ENCODE data around the gene MPI.

MPI gene, protein sequence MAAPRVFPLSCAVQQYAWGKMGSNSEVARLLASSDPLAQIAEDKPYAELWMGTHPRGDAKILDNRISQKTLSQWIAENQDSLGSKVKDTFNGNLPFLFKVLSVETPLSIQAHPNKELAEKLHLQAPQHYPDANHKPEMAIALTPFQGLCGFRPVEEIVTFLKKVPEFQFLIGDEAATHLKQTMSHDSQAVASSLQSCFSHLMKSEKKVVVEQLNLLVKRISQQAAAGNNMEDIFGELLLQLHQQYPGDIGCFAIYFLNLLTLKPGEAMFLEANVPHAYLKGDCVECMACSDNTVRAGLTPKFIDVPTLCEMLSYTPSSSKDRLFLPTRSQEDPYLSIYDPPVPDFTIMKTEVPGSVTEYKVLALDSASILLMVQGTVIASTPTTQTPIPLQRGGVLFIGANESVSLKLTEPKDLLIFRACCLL

GRCh38 chr15:74889883-74890664 is at the start of gene MPI:
Gene MPI (plus strand): TSS chr15:74890042. CDS start chr15:74890074, 32 bp downstream.
- peak; percentile 91 for DNase-seq

GRCh38 chr15:74840851-74841775 is 48.7 kb upstream of the MPI start:
- no peak for DNase-seq

GRCh38 chr15:74841891-74842373 is 47.9 kb upstream of the MPI start:
- DNase-seq = no peak

DNA sequence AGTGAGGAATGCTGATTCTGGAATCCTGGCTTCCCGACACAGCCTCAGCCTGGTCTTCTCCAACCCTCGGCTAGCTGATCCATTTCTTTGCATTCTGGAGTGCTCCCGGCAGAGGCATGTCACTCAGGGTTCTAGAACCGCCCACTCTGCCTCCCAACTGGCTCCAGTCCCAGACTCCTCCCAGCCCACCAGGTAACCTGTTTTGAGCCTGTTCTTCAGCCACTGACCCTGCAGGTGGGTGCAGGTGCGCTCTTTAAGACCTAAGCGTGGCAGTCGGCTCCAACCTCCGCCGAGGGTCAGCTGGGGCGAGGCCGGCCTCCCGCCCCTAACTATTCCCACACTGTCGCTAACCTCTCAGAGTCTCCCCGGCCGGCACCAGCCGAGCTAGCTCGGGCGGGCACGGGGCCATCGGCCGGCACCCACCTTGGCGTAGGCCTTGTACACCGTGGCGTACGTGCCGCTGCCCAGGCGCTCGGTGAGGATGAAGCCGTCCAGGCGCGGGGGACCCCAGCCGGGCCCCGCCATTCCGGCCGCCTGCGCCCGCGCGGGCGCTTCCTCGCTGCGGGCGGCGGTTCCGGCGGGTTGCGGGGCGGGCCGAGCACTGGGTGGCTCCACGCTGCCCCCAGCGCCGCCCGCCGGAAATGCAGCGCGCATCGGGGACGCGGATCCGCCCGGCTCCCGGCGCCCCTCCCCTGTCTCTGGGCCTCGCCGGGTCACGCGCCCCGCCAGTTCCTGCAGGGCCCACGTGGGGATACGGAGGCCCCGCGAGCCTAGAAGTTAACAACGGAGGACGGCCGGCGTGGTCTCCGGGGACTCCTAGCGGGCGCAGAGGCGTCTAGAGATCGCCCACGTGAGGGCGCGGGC is 47.0 kb upstream of the MPI start, which contains the start of gene ULK3:
ULK3 (minus strand) TSS at position 576 of the 864 bp plus-strand sequence; CDS start at position 525, 51 bp downstream.
- peak; percentile 92 for DNase-seq

DNA sequence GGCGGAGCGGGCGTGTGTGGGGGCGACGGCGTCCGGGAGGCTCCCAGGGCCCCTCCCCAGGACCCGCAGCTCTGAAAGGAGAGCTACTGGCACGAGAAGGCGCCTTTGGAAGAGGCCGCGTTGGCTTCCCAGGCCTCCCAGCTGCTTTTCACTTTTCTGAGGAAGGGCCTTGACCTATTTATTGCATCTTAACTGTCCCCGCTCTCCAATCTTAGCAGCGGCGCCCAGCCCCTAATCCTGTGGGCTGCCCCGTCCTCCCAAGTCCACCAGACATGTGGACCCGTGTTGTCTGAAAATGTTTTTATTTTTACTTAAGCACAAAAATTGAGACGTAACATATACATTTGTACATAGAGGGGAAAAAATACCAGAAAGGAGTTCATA is 46.4 kb upstream of the MPI start:
- DNase-seq = no peak

- no peak for DNase-seq
Observed at GRCh38 chr15:74843891-74844299, 45.9 kb upstream of the MPI start.

- no peak for DNase-seq
Observed at GRCh38 chr15:74844319-74845207, 45.3 kb upstream of the MPI start.

- no peak for DNase-seq
Observed at GRCh38 chr15:74845208-74845568, 44.7 kb upstream of the MPI start.

- DNase-seq = no peak
Observed at GRCh38 chr15:74845581-74845980, 44.3 kb upstream of the MPI start.

GRCh38 chr15:74847432-74847831 is 42.4 kb upstream of the MPI start:
- DNase-seq = no peak

DNA sequence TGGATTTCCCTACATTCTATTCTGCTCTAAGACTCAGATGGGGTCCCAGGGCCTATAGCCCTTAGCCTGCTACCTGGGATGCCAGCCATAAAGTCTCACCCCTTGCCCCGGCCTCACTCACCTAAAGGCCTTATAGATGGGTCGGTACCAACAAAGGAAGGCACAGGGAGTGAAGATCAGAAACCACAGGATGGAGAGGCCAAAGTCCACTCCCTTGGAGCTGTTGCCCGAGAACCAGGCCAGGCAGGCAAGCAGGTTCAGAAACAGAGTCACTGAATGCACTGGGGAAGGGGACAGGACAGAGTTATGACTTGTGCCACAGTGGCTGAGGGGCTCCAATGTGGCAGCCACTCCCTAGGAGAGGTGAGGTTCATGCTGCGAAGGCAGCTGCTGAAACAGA is 39.4 kb upstream of the MPI start:
- DNase-seq = no peak

DNA sequence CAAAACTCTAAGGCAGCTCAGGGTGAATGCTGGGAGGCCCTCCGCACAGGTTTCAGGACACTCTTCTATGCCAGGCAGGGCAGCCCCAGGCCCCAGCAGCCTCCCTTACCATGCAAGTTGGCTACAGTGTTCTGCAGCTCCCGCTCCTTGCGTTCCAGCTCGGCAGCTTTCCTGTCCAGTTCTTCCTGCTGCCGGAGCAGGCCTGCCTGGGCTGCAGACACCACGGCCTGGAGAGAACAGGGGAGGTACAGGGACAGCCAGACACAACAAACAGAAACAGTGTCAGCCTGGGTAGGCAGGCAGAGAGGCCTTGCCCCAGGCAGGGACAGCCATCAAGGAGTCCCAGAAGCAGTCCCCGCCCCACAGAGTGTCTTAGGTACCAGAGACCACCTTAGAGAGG is 37.9 kb upstream of the MPI start:
- no peak for DNase-seq

- no peak for DNase-seq
Observed at GRCh38 chr15:74854453-74855022, 35.3 kb upstream of the MPI start.

DNA sequence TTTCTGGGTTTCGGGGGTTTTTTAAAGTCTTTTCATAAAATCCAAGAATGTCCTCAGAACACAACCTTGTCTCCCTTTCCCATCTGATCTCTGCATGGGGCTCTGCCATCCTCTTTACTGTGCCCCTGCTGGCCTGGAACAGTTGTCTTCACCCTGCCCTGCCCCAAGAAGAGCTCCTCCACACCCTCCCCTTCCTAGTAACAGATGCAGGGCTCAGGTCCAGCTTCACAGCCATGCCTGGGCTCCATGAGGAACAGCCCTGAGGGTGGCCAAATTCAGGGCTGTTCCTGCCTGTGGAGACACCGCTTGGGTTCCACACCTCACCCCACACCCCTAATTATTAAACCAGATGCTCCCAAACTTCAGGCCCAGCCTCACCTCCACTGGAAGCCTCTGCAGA is 34.0 kb upstream of the MPI start:
- no peak for DNase-seq

- DNase-seq = no peak
Observed at GRCh38 chr15:74856537-74856936, 33.3 kb upstream of the MPI start.

- no peak for DNase-seq
Observed at GRCh38 chr15:74857082-74857655, 32.7 kb upstream of the MPI start.

DNA sequence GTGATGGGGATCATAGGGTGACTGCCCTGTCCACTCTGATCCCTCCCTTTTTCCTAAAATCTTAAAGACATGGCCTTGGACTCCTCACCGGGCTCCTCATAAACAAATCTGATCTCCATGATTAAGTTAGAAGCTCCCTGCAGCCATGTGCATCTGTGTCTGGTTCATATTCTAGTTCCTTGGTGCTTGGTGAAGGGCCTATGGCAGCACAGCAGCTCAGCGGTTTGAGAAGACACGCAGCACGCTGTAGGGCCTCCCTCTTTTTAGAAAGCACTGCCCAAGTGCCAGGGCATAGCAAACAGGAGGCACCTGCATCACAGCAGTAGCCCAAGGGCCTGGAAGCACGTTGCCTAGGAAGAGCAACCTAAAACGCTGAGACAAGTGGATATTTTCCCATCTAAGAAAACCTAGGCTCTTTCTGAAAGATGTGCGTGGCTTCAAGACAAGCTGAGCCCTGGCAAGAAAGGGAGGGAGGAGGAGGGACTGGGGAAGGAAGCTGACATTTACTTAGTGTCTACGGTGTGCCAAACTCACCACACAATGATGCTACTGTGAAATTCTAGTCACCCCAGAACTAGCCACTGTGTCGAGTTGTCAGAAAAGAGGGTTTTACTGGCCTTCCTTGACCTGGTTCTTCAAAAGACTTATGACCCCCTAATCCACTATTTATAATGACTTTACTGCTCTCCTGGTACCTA is 32.0 kb upstream of the MPI start:
- no peak for DNase-seq

GRCh38 chr15:74858369-74858740 is 31.5 kb upstream of the MPI start:
- no peak for DNase-seq
